HG03354 (cell line): ENCODE data around the gene PDS5A.
A peak's percentile ranks its signal among the peaks of the same experiment; 100 is the strongest.
"Not testable (repeated sequence)": the region's sequence is repeated elsewhere in the genome, so short reads cannot be mapped to it uniquely, and the experiment has no call there.

Source experiments
- ATAC-seq: cut with Tn5 transposase; IDR thresholded peaks from one replicate; pipeline ENCODE4 v1.9.1; 2021; ENCODE audit warnings: mild to moderate bottlenecking; ENCODE audit not compliant: unreplicated experiment, poor library complexity, severe bottlenecking

Gene PDS5A

GRCh38 chr4:39973052-39973451 lies 4.7 kb downstream of the PDS5A start:
- not testable (repeated sequence) for ATAC-seq

- peak; percentile 80 for ATAC-seq
Measured at GRCh38 chr4:39970671-39971640, 6.8 kb downstream of the PDS5A start.

- ATAC-seq: no peak
Measured at GRCh38 chr4:39963656-39964055, 14.1 kb downstream of the PDS5A start.

- ATAC-seq: no peak
Measured at GRCh38 chr4:39961311-39961877, 16.3 kb downstream of the PDS5A start.

GRCh38 chr4:39950861-39951481 lies 26.7 kb downstream of the PDS5A start:
- no peak for ATAC-seq

GRCh38 chr4:39947963-39948362 lies 29.7 kb downstream of the PDS5A start:
- no peak for ATAC-seq

- ATAC-seq: no peak
Measured at GRCh38 chr4:39947417-39947816, 30.3 kb downstream of the PDS5A start.

GRCh38 chr4:39944245-39944644 lies 33.5 kb downstream of the PDS5A start:
- not testable (repeated sequence) for ATAC-seq

- no peak for ATAC-seq
Measured at GRCh38 chr4:39942507-39942906, 35.2 kb downstream of the PDS5A start.

- ATAC-seq: no peak
Measured at GRCh38 chr4:39941682-39942217, 36.0 kb downstream of the PDS5A start.

- ATAC-seq: no peak
Measured at GRCh38 chr4:39937683-39938268, 39.9 kb downstream of the PDS5A start.

GRCh38 chr4:39936565-39937418 lies 40.9 kb downstream of the PDS5A start:
- ATAC-seq: no peak

- no peak for ATAC-seq
Measured at GRCh38 chr4:39933671-39934590, 43.8 kb downstream of the PDS5A start.

- ATAC-seq: no peak
Measured at GRCh38 chr4:39932776-39933402, 44.8 kb downstream of the PDS5A start.

- no peak for ATAC-seq
Measured at GRCh38 chr4:39931441-39931901, 46.2 kb downstream of the PDS5A start.

- ATAC-seq: no peak
Measured at GRCh38 chr4:39928538-39928937, 49.2 kb downstream of the PDS5A start.

- ATAC-seq: no peak
Measured at GRCh38 chr4:39924014-39924413, 53.7 kb downstream of the PDS5A start.

GRCh38 chr4:39922399-39922798 lies 55.3 kb downstream of the PDS5A start:
- no peak for ATAC-seq
